ENCODE measurements around the gene NFAM1.

Gene NFAM1

DNA sequence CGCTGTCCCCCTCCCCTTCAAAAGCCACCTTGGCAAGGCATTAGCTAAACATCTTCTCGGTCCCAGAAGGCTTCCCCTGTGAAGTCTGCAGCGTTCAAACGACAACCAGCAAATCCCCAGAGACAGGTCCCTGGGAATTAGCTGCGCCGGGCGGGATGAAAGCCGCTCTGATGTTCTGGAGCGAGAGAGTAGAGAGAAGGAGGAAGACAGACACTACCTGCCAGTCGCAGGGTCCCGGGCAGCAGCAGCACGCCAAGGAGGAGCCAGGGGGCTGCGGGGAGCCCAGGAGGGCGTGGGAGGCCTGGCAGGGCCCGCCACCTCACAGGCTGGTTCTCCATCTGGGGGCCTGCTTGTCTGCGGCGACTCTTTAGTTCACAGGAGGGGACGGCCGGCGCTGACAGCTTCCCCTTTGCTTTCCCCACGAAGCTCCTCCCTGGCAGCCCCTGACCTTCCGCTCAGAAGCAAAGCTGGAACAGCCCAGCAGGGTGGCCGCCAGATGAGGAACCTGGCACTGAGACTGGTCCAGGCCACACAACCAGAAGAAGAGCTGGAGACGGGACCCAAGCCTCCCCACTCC, at the start of gene NFAM1:
Gene NFAM1, minus strand, starts transcription at position 384 of the 577 bp plus-strand sequence. Its CDS starts 46 bp downstream, at position 338.
- DNase-seq, result no peak
- TF ChIP-seq GATA1 (IDR thresholded peaks at IDR 0.05; ENCODE audit: low read depth, low read length) (no peak), POLR2A (IDR thresholded peaks at IDR 0.05; ENCODE audit: low read length) (no peak)

DNA sequence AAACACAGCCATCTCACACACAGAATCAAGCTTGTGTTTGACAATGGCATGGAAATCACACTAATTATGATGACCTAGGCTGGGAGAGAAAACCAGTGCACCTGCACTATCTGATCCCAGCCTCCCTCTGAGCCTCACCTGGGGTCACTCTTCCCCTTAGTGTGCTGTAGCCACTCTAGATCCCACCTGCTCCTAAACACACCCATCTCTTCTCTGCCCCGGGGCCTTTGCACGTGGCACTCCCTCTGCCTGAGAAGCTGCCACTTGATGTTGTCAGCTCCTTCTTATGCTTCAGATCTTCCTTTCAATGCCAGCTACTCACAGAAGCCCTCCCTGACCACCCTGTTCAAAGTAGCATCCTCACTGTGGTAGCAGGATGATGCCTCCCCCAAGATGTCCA, 42.9 kb upstream of the NFAM1 start:
- no peak for DNase-seq

GRCh38 chr22:42473484-42474193, 41.4 kb upstream of the NFAM1 start:
- no peak for TF ChIP-seq GATA1 (IDR thresholded peaks at IDR 0.05; ENCODE audit: low read depth, low read length)
- TF ChIP-seq POLR2A (IDR thresholded peaks at IDR 0.05; ENCODE audit: low read length), result no peak
- DNase-seq, result peak; percentile 44 to 62

More for the DNA sequence above, 42.9 kb upstream of the NFAM1 start:
- TF ChIP-seq POLR2A (IDR thresholded peaks at IDR 0.05; ENCODE audit: low read length) (no peak), GATA1 (IDR thresholded peaks at IDR 0.05; ENCODE audit: low read depth, low read length) (no peak)

GRCh38 chr22:42472671-42473070, 40.5 kb upstream of the NFAM1 start:
- DNase-seq, result no peak
- TF ChIP-seq POLR2A (IDR thresholded peaks at IDR 0.05; ENCODE audit: low read length), result no peak
- no peak for TF ChIP-seq GATA1 (IDR thresholded peaks at IDR 0.05; ENCODE audit: low read depth, low read length)

- no peak for TF ChIP-seq POLR2A (IDR thresholded peaks at IDR 0.05; ENCODE audit: low read length)
- no peak for TF ChIP-seq GATA1 (IDR thresholded peaks at IDR 0.05; ENCODE audit: low read depth, low read length)
- no peak for DNase-seq
Observed at GRCh38 chr22:42471441-42471840, 39.2 kb upstream of the NFAM1 start.

DNA sequence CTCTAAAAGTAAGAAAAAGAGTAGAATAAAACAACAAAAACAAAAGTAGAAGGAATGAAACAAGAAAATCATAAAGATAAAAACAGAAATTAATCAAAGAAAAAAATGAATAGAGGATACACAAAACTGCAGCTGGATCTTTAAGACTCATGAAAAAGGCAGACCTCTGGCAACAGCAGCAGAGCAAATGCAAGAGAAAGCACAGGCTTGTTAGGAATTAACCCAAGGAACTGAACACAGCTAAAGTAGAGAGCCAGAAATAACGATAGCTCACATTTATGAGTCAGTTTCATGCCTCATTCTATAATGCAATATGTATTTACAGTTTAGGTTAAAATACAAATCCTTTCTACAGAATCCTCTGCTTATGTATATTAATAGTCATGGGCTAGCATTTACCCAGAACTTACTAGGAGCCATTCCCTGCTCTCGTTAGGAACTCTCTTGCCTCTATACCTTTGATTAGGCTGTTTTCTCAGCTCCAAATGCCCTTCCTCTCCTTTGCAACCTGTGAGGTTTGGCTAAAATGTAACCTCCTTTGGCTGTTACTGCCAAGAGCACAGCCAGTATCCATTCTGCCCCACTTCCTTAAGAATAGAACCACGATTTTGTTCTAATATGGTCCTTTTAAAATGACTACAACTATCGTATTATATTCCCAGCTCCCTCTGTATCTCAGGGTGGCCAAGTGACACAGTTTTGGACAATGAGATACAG, 38.3 kb upstream of the NFAM1 start:
- TF ChIP-seq POLR2A (IDR thresholded peaks at IDR 0.05; ENCODE audit: low read length), result no peak
- TF ChIP-seq GATA1 (IDR thresholded peaks at IDR 0.05; ENCODE audit: low read depth, low read length), result no peak
- no peak for DNase-seq

DNA sequence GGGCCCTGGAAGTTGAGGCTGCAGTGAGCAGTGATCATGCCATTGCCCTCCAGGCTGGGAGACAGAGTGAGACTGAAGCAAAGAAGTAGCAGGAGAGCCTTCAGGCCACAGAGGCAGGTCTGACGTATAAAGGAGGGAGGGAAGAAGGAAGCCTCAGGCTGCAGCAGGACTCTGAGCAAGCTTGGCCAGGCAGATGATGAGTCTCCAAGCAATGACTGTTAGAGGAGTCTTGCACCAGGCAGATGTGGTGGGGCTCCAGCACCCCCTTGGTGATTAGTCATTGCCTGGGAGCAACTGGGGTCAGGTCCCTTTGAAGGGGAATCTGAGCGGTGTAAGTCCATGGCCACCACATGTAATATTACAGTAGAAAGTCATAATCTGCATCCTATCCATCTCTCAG, 36.6 kb upstream of the NFAM1 start:
- TF ChIP-seq GATA1 (IDR thresholded peaks at IDR 0.05; ENCODE audit: low read depth, low read length), result no peak
- TF ChIP-seq POLR2A (IDR thresholded peaks at IDR 0.05; ENCODE audit: low read length), result no peak
- DNase-seq, result no peak

DNA sequence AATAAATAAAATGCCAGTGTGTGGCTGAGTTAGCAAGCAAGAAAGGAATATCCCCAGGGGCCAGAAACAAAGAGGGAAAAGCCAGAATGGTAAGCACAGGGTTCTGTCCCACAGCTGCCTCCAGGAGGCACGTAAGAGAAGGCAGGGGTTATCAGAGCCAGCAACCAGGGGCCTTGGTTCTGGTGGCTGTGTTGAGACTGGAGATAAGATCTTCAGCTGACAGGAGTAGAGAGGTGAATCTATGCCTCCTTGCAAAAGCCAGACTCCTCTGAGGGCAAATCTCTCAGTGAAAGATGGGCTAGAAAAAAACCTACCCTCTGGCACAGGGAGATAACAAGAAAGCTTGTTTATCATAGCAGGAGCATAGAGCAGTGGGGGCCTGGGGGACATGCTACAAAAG, 29.8 kb upstream of the NFAM1 start:
- TF ChIP-seq GATA1 (IDR thresholded peaks at IDR 0.05; ENCODE audit: low read depth, low read length) (no peak), POLR2A (IDR thresholded peaks at IDR 0.05; ENCODE audit: low read length) (no peak)
- peak; percentile 62 to 90 for DNase-seq

- TF ChIP-seq POLR2A (IDR thresholded peaks at IDR 0.05; ENCODE audit: low read length) (no peak), GATA1 (IDR thresholded peaks at IDR 0.05; ENCODE audit: low read depth, low read length) (no peak)
- no peak for DNase-seq
Observed at GRCh38 chr22:42461511-42461910, 29.3 kb upstream of the NFAM1 start.

- TF ChIP-seq GATA1 (IDR thresholded peaks at IDR 0.05; ENCODE audit: low read depth, low read length) (no peak), POLR2A (IDR thresholded peaks at IDR 0.05; ENCODE audit: low read length) (no peak)
- DNase-seq, result peak in 1 of 2 experiments; percentile 40
Observed at GRCh38 chr22:42459287-42460063, 27.3 kb upstream of the NFAM1 start.

DNA sequence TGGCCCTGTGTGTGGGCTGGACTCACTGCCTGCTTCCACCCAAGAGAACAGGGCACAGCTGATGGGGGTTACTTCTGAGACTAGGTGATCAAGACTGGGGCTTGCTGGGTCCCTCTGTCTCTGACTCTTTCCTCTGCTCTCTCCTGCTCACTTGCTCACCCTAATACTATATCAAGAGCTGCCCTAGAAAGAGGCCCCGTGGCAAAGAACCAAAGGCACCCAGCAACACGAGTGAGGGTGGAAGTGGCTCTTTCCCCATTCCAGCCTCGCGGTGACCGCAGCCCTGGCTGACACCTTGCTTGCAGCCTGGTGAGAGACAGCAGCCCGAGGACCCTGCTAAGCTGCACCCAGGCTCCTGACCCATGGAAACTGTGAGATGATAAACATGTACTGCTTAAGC, 20.7 kb upstream of the NFAM1 start:
- DNase-seq, result no peak
- TF ChIP-seq POLR2A (IDR thresholded peaks at IDR 0.05; ENCODE audit: low read length) (no peak), GATA1 (IDR thresholded peaks at IDR 0.05; ENCODE audit: low read depth, low read length) (no peak)

DNA sequence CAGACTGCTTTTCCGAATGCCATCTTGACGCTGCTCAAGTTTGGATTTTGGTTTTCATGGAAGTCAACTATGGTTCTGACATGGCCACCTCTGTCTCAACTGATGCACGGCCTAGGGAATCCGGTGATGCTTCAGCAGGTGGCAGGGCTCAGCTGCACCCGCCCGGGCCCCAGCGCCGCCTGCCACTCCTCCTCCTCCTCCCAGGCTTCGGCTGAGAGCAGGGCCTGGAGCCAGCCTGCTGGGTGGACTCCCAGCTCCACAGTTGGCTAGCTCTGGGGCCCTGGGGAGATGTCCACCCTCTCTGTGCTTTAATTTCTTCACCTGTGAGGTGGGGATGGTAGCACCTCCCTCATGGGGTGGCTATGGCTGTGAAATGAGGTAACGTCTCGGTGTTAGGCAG, 20.3 kb upstream of the NFAM1 start:
- no peak for TF ChIP-seq GATA1 (IDR thresholded peaks at IDR 0.05; ENCODE audit: low read depth, low read length)
- no peak for TF ChIP-seq POLR2A (IDR thresholded peaks at IDR 0.05; ENCODE audit: low read length)
- DNase-seq, result no peak

GRCh38 chr22:42451499-42452145, 19.4 kb upstream of the NFAM1 start:
- TF ChIP-seq GATA1 (IDR thresholded peaks at IDR 0.05; ENCODE audit: low read depth, low read length), result no peak
- no peak for TF ChIP-seq POLR2A (IDR thresholded peaks at IDR 0.05; ENCODE audit: low read length)
- DNase-seq, result no peak

All from erythroblast (primary cell).